Urothelium cell line (cell line): Measurements from ENCODE around the gene SMCO3.
A peak's percentile ranks its signal among the peaks of the same experiment; 100 is the strongest.
"Not testable (repeated sequence)": the region's sequence is repeated elsewhere in the genome, so short reads cannot be mapped to it uniquely, and the experiment has no call there.

Experiments
- DNase-seq: peaks from one replicate; pipeline ENCODE4 v3.0.0; 2011; ENCODE audit warnings: low spot score, mixed read lengths
- FAIRE-seq: peaks from 2 replicates; lab custom pipeline; 2011; peaks lifted over from hg19 to GRCh38; lab: Jason Lieb, UNC

SMCO3 gene

DNA sequence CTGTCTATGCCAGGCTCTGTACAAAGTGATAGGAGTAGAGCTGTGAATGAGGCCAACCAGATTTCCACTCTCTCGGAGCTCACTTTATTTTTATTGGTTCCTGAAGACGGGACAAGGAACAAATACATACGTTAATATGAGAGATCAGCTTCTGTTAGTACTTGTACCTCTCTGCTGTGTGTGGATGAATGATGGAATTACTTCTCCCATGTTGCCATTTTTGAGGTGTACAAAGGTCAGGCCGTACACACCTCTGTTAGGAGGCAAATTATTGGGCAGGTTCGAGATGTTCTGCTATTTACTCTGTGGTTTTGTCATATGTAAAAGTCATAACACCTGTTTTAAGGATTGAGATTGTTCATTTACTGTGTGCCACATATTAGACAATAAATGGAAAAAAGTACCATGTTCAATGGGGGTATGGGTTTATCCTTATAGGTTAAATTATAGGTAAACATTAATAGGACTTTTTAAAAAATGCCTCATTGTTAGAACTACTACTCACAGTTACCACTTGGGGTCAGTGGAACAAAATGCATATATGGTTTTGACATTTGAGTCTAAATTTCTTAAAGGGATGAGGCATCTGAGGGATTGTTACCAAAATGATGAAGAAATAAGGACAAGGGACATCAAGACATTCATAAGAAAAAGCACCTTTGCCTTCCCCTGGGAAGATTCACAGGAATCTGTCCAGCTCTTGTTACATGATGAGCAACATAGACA is 37.6 kb downstream of the SMCO3 start:
- no peak for DNase-seq

DNA sequence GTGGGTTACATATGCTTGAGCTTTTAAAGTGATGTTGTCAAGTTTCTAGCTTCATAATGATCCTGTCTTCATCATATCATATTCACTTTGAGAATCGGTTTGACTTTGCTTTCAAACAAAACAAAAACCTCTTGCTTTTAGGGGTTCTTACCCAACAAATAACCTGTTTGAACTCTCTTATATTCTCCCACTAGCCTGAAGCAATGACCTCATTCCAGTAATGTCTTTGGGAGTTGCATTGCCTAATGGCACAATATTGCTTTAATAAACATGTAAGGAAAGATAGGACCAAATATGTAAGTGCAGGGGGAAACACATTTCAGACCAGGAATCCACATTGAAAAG is 38.4 kb downstream of the SMCO3 start:
- FAIRE-seq (no peak), DNase-seq (no peak)

More for the DNA sequence above, 37.6 kb downstream of the SMCO3 start:
- FAIRE-seq = no peak

DNA sequence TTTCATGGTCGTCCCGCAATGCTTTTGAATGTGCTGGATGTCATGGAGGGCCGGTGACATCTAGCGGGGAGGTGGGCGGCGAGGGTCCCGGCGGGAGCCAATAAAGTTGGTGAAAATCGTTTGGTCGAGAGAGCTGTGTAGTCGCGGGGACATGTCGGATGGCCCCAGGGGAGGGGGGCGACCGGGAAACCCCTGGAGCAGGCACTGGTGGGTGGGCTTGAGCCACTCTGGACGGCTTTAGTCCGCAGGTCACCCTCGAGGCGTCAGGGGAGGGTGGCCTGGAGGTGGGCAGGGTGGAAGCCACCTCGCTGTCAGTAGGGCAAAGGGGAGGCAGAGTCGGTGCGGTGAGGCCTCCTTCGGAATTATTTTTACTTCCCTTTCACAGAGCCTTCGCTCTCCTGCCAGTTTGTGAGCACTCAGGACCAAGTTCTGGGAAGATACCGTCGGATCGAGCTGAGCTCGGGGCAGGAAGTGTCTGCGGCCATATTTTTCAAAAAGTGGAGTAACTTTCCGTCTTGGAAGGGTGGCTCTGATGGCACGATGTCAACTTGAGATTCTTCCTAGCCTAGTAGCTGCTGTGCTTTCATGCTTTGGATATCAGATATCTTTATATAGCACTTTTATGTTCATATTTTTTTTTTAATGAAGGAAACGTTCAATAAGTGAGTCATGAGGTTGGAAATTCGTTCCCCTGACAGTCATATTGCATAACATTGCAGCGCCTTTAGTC is 38.9 kb downstream of the SMCO3 start:
- FAIRE-seq (no peak), DNase-seq (no peak)

DNA sequence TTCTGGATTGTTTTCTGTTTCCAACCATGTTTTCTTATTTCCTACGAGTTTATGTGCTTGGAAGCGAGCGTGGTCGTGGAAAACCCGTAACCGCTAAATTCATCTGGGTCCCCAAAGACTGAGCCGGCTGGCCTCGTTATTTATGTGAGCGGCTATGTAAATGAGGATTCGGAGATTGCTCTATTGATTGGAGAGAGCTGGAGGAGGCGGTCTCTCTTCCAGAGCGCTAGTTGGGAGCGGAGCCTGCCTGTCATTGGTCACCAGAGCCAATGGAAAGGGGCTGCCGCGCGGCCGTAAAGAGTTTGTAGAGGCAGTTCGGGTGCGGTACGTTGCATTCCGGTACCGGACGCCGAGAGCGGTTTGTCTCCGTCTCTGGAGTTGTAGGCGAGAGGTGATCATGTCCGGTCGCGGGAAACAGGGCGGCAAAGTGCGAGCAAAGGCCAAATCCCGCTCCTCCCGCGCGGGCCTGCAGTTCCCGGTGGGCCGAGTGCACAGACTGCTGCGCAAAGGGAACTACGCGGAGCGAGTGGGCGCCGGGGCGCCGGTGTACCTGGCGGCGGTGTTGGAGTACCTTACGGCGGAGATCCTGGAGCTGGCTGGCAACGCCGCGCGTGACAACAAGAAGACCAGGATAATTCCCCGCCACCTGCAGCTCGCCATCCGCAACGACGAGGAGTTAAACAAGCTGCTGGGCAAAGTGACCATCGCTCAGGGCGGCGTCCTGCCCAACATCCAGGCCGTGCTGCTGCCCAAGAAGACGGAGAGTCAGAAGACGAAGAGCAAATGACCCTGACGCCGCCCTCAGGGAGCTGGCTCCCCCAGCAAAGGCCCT is 39.7 kb downstream of the SMCO3 start:
- FAIRE-seq (peak; percentile 23), DNase-seq (peak; percentile 55)

DNA sequence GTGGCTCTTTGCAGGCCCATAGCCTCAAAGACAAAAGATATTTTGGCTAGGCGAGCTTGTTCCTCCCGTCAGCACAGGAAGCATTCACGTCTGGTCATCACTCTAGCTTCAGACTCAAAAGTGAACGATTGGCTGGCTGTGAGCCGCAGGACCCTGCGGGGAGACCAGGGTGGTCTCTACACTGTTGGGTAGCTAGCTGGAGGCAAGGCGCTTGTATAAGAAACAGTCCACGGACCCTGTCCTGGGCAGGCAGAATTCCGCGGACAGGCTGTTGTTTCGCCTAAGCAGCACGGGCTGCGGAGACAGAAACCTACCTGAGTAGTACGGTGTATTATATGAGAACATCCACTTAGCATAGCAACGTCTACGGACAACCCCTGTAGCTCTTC is 40.3 kb downstream of the SMCO3 start:
- DNase-seq (no peak), FAIRE-seq (no peak)

DNA sequence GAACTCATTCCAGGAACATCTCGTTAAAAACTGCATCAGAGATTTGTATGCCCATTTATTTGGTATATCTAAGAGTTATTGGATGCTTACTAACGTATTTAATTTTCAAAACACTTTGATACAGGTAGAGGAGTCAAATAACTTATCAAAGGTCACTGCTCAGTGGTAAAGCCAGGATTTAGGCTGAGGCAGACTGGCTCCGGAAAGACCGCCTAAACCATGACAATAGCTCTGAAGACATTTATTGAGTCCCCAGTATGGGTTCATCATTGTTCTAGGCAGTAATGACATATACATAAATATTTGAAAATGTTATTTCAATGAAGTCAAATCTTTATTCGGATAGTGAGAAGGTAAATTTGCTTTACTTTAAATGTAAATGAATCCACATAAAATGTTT is 41.0 kb downstream of the SMCO3 start:
- no peak for FAIRE-seq
- DNase-seq = no peak

DNA sequence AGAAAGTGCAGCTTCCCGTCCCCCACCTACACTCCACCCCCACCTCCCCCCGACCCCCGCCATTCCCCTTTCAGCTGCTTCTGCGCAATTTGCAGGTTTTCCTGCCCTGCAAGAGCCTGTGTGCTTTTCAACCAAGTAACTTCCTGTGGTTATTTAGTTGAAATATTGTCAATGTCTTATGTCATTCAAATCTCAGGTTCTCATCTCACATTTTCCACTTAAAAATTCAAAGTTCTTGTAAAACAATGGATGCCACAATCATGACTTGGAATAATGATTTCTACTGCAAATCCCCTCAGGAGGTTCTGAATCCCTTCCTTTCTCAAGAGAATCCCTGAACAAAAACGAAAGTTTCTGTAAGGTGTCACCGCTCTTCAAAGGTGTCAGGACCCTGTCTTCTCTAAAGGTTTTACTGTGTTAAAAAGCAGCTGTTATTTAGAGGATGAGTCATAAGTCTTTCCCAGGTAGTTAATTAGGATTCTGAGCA is 42.3 kb downstream of the SMCO3 start:
- DNase-seq (no peak), FAIRE-seq (no peak)

DNA sequence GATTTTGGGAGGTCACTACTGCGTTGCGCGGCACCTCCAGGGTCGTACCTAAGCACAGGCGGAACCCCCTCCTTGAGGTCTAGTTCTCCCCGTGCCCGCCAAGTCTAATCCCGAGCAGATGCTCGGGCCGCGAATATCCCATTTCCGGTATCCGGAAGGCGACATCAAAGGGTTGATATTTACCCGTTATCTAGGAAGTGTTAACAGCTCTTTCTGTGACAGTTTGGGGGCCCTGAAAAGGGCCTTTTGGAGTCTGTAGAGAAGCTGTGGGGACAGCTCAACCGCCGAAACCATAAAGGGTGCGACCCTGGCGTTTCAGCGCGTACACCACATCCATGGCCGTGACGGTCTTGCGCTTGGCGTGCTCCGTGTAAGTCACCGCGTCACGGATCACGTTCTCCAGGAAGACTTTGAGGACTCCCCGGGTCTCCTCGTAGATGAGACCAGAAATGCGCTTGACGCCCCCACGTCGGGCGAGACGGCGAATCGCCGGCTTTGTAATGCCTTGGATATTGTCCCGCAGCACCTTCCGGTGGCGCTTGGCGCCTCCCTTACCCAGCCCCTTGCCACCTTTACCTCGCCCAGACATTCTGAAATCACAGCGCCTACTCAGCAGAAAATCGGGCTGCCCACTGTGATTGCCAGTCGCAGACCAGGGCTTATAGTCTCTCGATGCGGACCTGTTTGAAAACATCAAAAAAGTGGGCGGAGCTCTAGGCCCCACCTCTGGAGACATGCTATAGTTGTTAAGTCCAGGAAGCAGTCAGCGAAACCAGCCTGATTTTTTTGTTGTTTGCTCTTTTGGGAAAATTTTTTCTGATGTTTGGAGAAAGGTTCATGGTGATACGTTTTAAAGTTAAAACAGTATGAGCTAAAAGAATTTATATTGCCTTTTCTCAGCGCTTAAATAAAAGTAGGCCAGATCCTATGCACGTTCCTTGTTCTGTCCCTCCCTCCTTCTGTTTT is 43.2 kb downstream of the SMCO3 start:
- peak; percentile 80 for DNase-seq
- peak; percentile 35 for FAIRE-seq

DNA sequence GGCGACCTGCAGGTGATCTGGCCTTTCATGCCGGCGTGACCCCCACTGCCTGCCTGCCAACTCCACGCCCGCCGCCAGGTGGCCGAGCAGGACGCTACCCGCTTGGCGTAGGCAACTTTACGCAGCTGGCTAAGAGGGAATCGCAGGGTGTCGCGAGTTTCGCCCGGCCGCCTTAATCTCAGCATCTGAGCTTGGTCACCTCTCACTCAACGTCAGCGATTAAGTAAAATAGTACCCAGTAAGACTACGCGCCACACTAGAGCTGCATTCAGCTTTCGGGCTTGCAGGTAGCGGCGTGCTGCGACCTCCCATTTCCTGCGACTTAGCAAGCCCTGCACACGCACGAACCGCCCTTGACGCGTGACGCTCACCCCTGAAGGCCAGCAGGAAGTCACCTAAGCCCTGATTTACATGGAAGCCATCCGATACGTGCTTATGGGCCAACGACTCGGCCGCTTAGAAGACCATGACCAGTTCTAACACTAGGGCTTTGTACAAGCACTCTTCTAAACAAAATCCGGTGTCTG is 44.0 kb downstream of the SMCO3 start:
- peak; percentile 80 for DNase-seq
- peak; percentile 9 for FAIRE-seq

DNA sequence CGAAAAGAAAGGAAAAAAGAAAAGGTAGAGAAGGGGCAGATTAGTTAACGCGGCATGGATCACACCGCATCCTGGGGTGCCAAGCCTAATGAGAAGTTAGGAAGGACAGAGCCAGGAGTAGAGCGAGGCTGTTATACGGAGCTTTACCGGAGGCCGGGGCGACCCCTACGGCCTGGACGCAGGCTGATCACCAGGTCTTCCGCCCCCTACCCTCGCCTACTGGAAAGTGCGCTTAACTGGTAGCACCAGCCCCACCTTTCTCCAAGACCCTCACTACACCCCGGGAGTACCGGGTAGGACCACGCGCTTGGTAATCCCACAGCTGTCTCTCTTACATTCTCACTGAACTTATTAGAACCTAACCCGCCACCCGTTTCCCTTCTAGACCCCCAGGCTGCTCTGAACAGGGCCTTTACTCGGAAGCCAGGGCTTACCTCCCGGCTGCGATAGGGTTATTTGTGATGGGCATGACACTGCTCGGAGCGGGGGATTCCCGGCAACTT is 44.5 kb downstream of the SMCO3 start:
- FAIRE-seq = no peak

DNA sequence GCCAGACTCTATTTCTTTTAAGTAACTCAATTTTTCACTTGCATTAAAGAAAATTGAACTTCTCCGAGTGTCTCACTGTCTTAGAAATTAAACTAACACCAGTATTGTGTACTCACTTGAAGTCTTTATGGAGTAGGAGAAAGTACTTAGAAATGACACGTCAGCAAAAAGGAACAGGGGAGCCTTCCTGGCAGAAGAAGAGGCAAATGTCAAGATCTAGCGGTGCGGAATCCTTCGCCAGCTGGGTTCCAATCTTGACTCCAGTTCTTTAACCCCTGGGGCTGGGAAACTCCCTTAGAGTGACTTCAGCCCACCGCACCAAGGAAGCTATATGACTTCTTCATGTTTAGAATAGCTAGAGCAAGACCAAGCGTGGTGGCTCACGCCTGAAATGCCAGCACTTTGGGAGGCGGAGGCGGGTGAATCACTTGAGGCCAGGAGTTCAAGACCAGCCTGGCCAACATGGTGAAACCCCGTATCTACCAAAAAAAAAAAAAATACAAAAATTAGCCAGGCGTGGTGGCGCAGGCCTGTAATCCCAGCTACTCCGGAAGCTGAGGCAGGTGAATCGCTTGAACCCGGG is 45.1 kb downstream of the SMCO3 start:
- no peak for FAIRE-seq
- DNase-seq = no peak

More for the DNA sequence above, 44.5 kb downstream of the SMCO3 start:
- DNase-seq = peak; percentile 37

DNA sequence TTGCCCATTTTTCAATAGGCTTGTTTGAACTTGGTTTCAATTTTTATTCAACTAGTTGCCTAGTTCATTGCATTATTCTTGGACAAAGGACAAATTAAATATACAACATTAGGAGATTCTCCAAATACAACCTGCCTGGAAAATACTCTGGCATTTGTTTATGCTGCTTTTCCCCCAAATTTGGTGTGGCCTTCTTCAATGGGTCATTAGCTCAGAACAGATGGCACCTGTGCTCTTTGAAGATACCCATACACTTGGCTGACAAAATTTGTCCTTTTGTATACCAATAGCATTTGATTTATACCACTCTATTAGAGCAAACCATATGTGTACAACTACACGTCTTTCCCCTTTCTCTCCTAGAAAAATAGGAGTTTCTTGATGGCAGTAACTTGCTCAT is 46.4 kb downstream of the SMCO3 start:
- FAIRE-seq = no peak
- no peak for DNase-seq

DNA sequence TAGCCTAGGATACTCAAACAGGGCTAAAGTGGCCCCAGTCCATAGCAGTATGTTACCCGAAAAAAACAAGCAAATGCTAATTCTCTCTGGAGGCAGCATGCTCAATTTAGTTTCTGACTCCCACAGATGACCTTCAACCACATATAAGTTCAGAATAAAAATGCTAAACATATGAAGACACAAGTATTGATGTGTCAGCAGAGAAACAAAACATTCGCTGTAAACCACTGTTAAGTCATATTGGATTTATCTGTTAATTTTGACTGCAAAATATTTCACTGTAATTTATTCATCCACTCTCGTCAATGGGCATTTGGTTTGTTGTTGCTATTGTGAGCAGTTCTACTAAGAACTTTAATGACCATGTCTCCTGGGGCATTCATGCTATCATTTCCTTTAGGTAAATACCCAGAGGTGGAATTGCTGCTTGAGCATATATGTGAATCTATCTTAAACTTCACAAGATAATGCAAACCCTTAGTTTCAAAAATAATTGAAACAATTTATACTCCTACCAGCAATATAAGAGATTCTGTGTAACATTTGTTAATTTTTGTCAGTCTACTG is 47.2 kb downstream of the SMCO3 start:
- no peak for FAIRE-seq
- no peak for DNase-seq

DNA sequence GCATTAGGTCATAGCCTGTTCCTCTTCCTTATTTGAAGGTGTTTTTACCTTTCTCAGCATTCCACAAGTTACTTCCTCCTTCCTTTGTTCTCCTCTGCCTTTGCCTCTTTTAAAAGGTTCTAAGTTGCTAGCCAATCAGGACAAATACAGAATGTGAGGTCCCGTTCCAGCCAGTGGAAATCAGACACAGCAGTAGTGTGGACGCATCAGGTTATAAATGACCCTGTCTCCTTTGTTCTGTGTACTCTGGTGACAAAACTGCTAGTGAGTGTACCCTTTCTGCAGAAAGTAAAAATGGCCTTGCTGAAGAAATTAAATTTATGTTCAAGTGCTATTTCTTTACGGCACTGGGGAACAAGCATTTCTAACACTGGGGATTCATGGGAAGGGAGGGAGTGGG is 48.0 kb downstream of the SMCO3 start:
- DNase-seq, FAIRE-seq: not testable (repeated sequence)

DNA sequence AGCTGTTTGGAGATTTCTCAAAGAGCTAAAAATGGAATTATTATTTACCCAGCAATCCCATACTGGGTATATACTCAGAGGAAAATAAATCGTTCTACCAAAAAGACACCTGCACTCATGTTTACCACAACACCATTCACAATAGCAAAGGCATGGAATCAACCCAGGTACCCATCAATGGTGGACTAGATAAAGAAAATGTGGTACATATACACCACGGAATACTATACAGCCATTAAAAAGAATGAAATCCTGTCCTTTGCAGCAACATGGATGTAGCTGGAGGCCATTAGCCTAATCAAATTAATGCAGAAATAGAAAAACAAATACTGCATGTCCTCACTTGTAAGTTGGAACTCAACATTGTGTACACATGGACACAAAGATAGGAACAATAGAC is 48.6 kb downstream of the SMCO3 start:
- no peak for DNase-seq
- no peak for FAIRE-seq

DNA sequence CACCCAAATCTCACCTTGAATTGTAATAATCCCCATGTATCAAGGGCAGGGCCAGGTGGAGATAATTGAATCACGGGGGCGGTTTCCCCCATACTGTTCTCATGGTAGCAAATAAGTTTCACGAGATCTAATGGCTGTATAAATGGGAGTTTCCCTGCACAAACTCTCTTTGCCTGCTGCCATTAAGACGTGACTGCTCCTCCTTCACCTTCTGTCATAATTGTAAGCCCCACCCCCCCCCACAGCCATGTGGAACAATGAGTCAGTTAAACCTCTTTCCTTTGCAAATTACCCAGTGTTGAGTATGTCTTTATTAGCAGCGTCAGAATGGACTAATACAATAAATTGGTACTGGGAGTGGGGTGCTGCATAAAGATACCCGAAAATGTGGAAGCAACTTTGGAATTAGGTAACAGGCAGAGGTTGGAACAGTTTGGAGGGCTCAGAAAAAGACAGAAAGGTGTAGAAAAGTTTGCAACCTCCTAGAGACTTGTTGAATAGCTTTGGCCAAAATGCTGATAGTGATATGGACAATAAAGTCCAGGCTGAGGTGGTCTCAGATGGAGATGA is 54.2 kb downstream of the SMCO3 start:
- not testable (repeated sequence) for FAIRE-seq, DNase-seq

DNA sequence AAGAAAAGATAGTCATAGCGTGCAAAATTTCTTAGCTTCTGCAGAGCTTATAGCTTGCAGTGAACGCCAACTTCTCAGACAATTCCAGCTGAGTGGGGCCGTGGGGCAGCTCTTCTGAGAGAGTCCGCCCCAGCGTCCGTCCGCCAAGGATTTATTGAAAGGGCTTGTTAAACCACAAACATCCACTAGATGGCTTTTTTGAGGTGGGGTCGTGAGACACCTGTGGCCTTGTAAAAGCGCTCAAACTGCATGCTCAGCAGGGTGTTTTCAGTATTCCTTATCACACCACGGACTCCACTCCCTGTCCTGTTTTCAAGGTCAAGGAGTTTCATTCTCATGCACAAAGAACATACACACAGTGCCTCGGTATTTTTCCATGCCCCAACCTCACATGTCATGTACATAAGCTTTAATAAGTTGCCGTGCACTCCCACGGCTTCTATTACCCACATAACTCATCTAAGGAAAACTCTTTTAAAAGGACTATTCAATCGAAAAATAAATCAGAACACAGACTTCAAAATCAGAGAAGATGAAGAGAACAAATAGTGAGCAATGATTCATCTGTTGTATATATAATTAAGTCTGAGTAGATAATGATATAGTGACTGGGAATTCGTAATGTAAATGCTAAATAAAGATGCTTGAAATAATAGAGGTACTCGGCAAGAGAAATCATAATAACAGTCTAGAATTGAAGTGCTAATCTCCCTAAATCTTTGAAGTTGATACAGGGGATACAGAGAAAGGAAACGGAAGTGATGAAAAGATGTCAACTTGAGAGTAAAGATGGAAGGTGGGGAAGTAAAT is 57.4 kb downstream of the SMCO3 start:
- no peak for FAIRE-seq
- peak; percentile 38 for DNase-seq
